A549 (cell line): ENCODE results near the gene GJA8. TPM values are rescaled to one million over a fixed set of nuclear protein-coding genes. Genes with fewer than 3 reads are reported as not detected.
"Not testable (repeated sequence)": the region's sequence is repeated elsewhere in the genome, so short reads cannot be mapped to it uniquely, and the experiment has no call there.

Experiments used
- ATAC-seq, 2 experiments: fragments of 200-7000 bp in 1 of 2; fragments of >200 bp in 1 of 2; cut with Nextera tagmentation in 1 of 2; cut with Tn5 transposase in 1 of 2; 3 replicates each; pipeline versions ENCODE4 v1.8.0 to v1.9.1; 2018 to 2020; ENCODE audit warnings: mild to moderate bottlenecking in 1 of 2, moderate library complexity in 1 of 2
- CTCF ChIA-PET: fragments of 300-600 bp; sonication (Branson Sonifier 250); formaldehyde crosslinking; extraction: SDS; loops from one replicate; lab custom pipeline; 2021; ENCODE audit warnings: antibody characterized with exemption, inconsistent platforms; lab: Yijun Ruan, JAX
- POLR2A ChIA-PET: fragments of 350-600 bp; formaldehyde crosslinking; extraction: SDS; loops from one replicate; lab custom pipeline; 2021; ENCODE audit warnings: antibody characterized with exemption, inconsistent platforms; lab: Yijun Ruan, JAX
- DNase-seq, 2 experiments: peaks; one replicate each; pipeline versions ENCODE4 v3.0.0 to v3.0.0-alpha.2; 2011 to 2016; ENCODE audit warnings: low read depth in 1 of 2, low spot score in 1 of 2
- FAIRE-seq: peaks from 2 replicates; lab custom pipeline; 2011; peaks lifted over from hg19 to GRCh38; lab: Jason Lieb, UNC
- H3K27ac ChIP-seq, 2 experiments: fragments of >200 bp; sonication (Bioruptor Twin); formaldehyde crosslinking; 3 replicates each; pipeline ENCODE4 v1.5.1; 2016 to 2017
- H3K4me1 ChIP-seq: fragments of >200 bp; sonication (Bioruptor Twin); formaldehyde crosslinking; 3 replicates; pipeline ENCODE4 v1.6.1; 2016
- H3K4me2 ChIP-seq: fragments of >200 bp; sonication (Bioruptor Twin); formaldehyde crosslinking; 3 replicates; pipeline ENCODE4 v1.6.1; 2016
- H3K4me3 ChIP-seq: fragments of >200 bp; sonication (Bioruptor Twin); formaldehyde crosslinking; 3 replicates; pipeline ENCODE4 v1.5.1; 2016
- H3K9me3 ChIP-seq: fragments of >200 bp; sonication (Bioruptor Twin); formaldehyde crosslinking; 3 replicates; pipeline ENCODE4 v1.6.1; 2016
- ATOH8 ChIP-seq: fragments of 250-450 bp; sonication (Bioruptor Pico); IDR thresholded peaks from 2 replicates; pipeline ENCODE4 v1.5.0; 2020; ENCODE audit warnings: low read depth, mild to moderate bottlenecking, moderate library complexity
- CBX8 ChIP-seq: fragments of 200-600 bp; sonication (generic); IDR thresholded peaks from 2 replicates; pipeline ENCODE4 v1.6.1; 2016
- CHD4 ChIP-seq: fragments of 200-600 bp; sonication (generic); IDR thresholded peaks from 2 replicates; pipeline ENCODE4 v1.6.1; 2016; ENCODE audit warnings: antibody characterized with exemption, mild to moderate bottlenecking, borderline replicate concordance
- EP300 ChIP-seq, 2 experiments: fragments of >200 bp; sonication (Bioruptor Twin); formaldehyde crosslinking; IDR thresholded peaks; 2 replicates in 1 of 2; 3 replicates in 1 of 2; pipeline ENCODE4 v1.6.1; 2016 to 2017
- ESRRA ChIP-seq: fragments of 150-350 bp; IDR thresholded peaks from 2 replicates; pipeline ENCODE4 v1.6.1; 2014; ENCODE audit warnings: mild to moderate bottlenecking, low read length, borderline replicate concordance
- HDAC2 ChIP-seq: fragments of 200-600 bp; sonication (generic); IDR thresholded peaks from 2 replicates; pipeline ENCODE4 v1.6.1; 2016
- HOXB13 ChIP-seq: fragments of 250-450 bp; sonication (Bioruptor Pico); IDR thresholded peaks from 2 replicates; pipeline ENCODE4 v1.5.0; 2020; ENCODE audit warnings: low read depth, mild to moderate bottlenecking, moderate library complexity
- MAZ ChIP-seq: fragments of 150-350 bp; IDR thresholded peaks from 2 replicates; pipeline ENCODE4 v1.6.1; 2014; ENCODE audit warnings: antibody characterized with exemption, low read depth, low read length, borderline replicate concordance
- MYC ChIP-seq: IDR thresholded peaks from 2 replicates; pipeline ENCODE4 v1.6.1; 2012; ENCODE audit warnings: mild to moderate bottlenecking, inconsistent platforms, low read length, improper control_type of control experiment, borderline replicate concordance
- NFE2L2 ChIP-seq: fragments of 150-350 bp; conservative IDR thresholded peaks from 2 replicates; pipeline ENCODE4 v1.6.1; 2014; ENCODE audit warnings: low read length
- PBX3 ChIP-seq: IDR thresholded peaks from 2 replicates; pipeline ENCODE4 v1.6.1; 2012
- POLR2A ChIP-seq: IDR thresholded peaks from 2 replicates; pipeline ENCODE4 v1.6.1; 2012; ENCODE audit warnings: mild to moderate bottlenecking, low read length
- RFX5 ChIP-seq: fragments of 450-650 bp; IDR thresholded peaks from 2 replicates; pipeline ENCODE4 v1.7.1; 2014; ENCODE audit warnings: antibody characterized with exemption, mild to moderate bottlenecking, moderate library complexity
- RNF2 ChIP-seq: fragments of 200-600 bp; sonication (generic); IDR thresholded peaks from 2 replicates; pipeline ENCODE4 v1.6.1; 2016; ENCODE audit warnings: low read depth, mild to moderate bottlenecking, antibody characterized with exemption, moderate library complexity, borderline replicate concordance
- SREBF2 ChIP-seq: fragments of 450-650 bp; IDR thresholded peaks from 2 replicates; pipeline ENCODE4 v1.6.1; 2014; ENCODE audit warnings: mild to moderate bottlenecking, moderate library complexity
- TFCP2L1 ChIP-seq: fragments of 250-450 bp; sonication (Bioruptor Pico); IDR thresholded peaks from 2 replicates; pipeline ENCODE4 v1.5.0; 2021; ENCODE audit warnings: mild to moderate bottlenecking
- USF2 ChIP-seq: fragments of 450-650 bp; IDR thresholded peaks from 2 replicates; pipeline ENCODE4 v1.6.1; 2014; ENCODE audit warnings: antibody characterized with exemption
- ZC3H11A ChIP-seq: fragments of 450-650 bp; IDR thresholded peaks from 2 replicates; pipeline ENCODE4 v1.6.1; 2014; ENCODE audit warnings: antibody characterized with exemption, mild to moderate bottlenecking
- ZFP36 ChIP-seq: fragments of 450-650 bp; IDR thresholded peaks from 2 replicates; pipeline ENCODE4 v1.6.1; 2014; ENCODE audit warnings: borderline replicate concordance; ENCODE audit not compliant: partially characterized antibody
- ZNF302 ChIP-seq: fragments of 250-450 bp; sonication (Bioruptor Pico); IDR thresholded peaks from 2 replicates; pipeline ENCODE4 v1.9.0; 2021; ENCODE audit warnings: inconsistent platforms, mild to moderate bottlenecking, moderate library complexity
- WGBS: methylation state at CpG from one replicate; pipeline ENCODE4 v1.1.6; 2017; ENCODE audit errors: missing lambda C conversion rate; 5-methylcytosine and 5-hydroxymethylcytosine counted together
- polyA plus RNA-seq, 4 experiments: library from polyadenylated mRNA; depleted of rRNA in 3 of 4; stranded (reverse); fragments of >200 nt; fragmentation: RNase III in 1 of 4; extraction: RNeasy Plus Mini Kit Qiagen cat#74134 plus additional on column Dnase treatment in 1 of 4; gene quantifications; 2 replicates in 3 of 4; 3 replicates in 1 of 4; pipeline ENCODE4 v1.2.3, GENCODE V29; 2011 to 2017
- TF ChIP-seq, protein P1 (sequence below): fragments of >200 bp; sonication (Bioruptor Twin); formaldehyde crosslinking; IDR thresholded peaks from 2 replicates; pipeline ENCODE4 v1.6.1; 2016

GJA8 gene
- polyA plus RNA-seq, 2 of the 4 experiments (the other 2 are of a cell fraction): not detected

- H3K4me2 ChIP-seq, H3K27ac ChIP-seq, DNase-seq, FAIRE-seq, H3K4me1 ChIP-seq, ATAC-seq, POLR2A ChIA-PET, H3K9me3 ChIP-seq, H3K4me3 ChIP-seq, CTCF ChIA-PET: not testable (repeated sequence)
- WGBS: 12% methylated on average over 4 of the region's 4 CpGs
Measured at GRCh38 chr1:147854989-147855388, 47.6 kb upstream of the GJA8 start.

GRCh38 chr1:147855996-147856395 is 46.6 kb upstream of the GJA8 start:
- H3K4me2 ChIP-seq, H3K4me1 ChIP-seq, DNase-seq, H3K9me3 ChIP-seq, H3K4me3 ChIP-seq, CTCF ChIA-PET, ATAC-seq, H3K27ac ChIP-seq, FAIRE-seq, POLR2A ChIA-PET: not testable (repeated sequence)
- 49% methylated on average over 3 of the region's 3 CpGs for WGBS

- FAIRE-seq, H3K27ac ChIP-seq, POLR2A ChIA-PET, DNase-seq, ATAC-seq, H3K4me1 ChIP-seq, H3K4me2 ChIP-seq, H3K9me3 ChIP-seq, CTCF ChIA-PET, H3K4me3 ChIP-seq: not testable (repeated sequence)
- WGBS: 19% methylated on average over 4 of the region's 4 CpGs
Measured at GRCh38 chr1:147867204-147867603, 35.4 kb upstream of the GJA8 start.

- POLR2A ChIA-PET: no interaction called here
- 5% methylated on average over 4 of the region's 4 CpGs for WGBS
- Histone ChIP-seq H3K27ac (no peak overlapping the region), H3K9me3 (peaks cover 10% of the 10 kb centered on the region), H3K4me3 (no peak overlapping the region), H3K4me1 (no peaks in the 10 kb centered on the region), H3K4me2 (no peak overlapping the region)
- FAIRE-seq (no peak), ATAC-seq (no peak), DNase-seq (no peak)
- TF ChIP-seq TFCP2L1 (CRISPR knock-in tag) (no peak), POLR2A (no peak), CHD4 (no peak), MYC (no peak), EP300 (IDR thresholded peaks at IDR 0.05) (no peak)
- CTCF ChIA-PET: no interaction called here
Measured at GRCh38 chr1:147878022-147878421, 24.6 kb upstream of the GJA8 start.

GRCh38 chr1:147879911-147880310 is 22.7 kb upstream of the GJA8 start:
- TF ChIP-seq ATOH8 (CRISPR knock-in tag) (no peak), USF2 (no peak), SREBF2 (no peak), HOXB13 (no peak), ESRRA (no peak), ZFP36 (no peak), ZNF302 (no peak), CBX8 (no peak)
- FAIRE-seq: no peak
- CTCF ChIA-PET: no interaction called here

DNA sequence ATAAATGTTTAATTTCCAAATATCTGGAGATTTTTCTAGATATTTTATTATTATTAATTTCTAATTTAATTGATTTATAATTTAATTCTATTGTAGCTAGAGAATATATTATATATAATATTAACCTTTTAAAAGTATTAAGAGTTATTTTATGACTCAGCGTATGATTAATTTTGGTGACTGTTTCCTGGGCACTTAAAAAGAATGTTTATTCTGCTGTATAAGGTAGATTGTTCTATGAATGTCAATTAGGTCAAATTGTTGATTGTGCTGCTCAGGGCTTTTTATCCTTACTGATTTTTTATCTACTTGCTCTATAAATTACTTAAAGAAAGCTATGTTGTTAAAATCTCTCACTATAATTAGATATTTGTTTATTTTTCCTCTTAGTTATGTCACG is 20.1 kb upstream of the GJA8 start:
- DNase-seq: no peak
- Histone ChIP-seq H3K4me2 (no peak overlapping the region), H3K9me3 (peaks cover 10% of the 10 kb centered on the region), H3K4me3 (no peak overlapping the region), H3K4me1 (no peaks in the 10 kb centered on the region), H3K27ac (no peak overlapping the region)
- ATAC-seq: no peak
- 31% methylated on average over 2 of the region's 2 CpGs for WGBS
- ChIA-PET POLR2A (no interaction called here), CTCF (interaction anchor here (1.4 to 3.3 kb wide), 2 partner anchors 10 to 14 kb away, joined by 3 to 16 read pairs; no protein-coding TSS in a partner anchor)
- FAIRE-seq: no peak
- no peak for TF ChIP-seq RFX5
- TF ChIP-seq PBX3: no peak
- TF ChIP-seq HDAC2: no peak
- no peak for TF ChIP-seq ZNF302
- TF ChIP-seq NFE2L2: no peak
- no peak for TF ChIP-seq CBX8
- TF ChIP-seq MAZ: no peak
- no peak for TF ChIP-seq ZC3H11A
- no peak for TF ChIP-seq RNF2
- TF ChIP-seq, protein P1, sequence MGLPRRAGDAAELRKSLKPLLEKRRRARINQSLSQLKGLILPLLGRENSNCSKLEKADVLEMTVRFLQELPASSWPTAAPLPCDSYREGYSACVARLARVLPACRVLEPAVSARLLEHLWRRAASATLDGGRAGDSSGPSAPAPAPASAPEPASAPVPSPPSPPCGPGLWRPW: no peak

More at GRCh38 chr1:147879911-147880310, 22.7 kb upstream of the GJA8 start:
- ATAC-seq: no peak
- Histone ChIP-seq H3K4me3 (no peak overlapping the region), H3K4me1 (no peaks in the 10 kb centered on the region), H3K4me2 (no peak overlapping the region), H3K9me3 (peaks cover 10% of the 10 kb centered on the region), H3K27ac (no peak overlapping the region)
- POLR2A ChIA-PET: no interaction called here
- no peak for DNase-seq
